HepG2 (cell line): ENCODE data around the gene GDF15. TPM values are rescaled to one million over a fixed set of nuclear protein-coding genes. Genes with fewer than 3 reads are reported as not detected.

Source experiments
- AHR ChIP-seq: IDR thresholded peaks from 2 replicates; pipeline ENCODE4 v1.6.1; 2018; ENCODE audit warnings: missing genetic modification reagents, missing compliant biosample characterization
- CREM ChIP-seq, 2 experiments: sonication (generic) in 1 of 2; formaldehyde crosslinking in 1 of 2; IDR thresholded peaks; 2 replicates each; pipeline versions ENCODE4 v1.4.0 to v1.6.1; 2016 to 2020; ENCODE audit warnings: antibody characterized with exemption in 1 of 2, mild to moderate bottlenecking in 1 of 2, missing genetic modification reagents in 1 of 2
- FOSL2 ChIP-seq: sonication (generic); formaldehyde crosslinking; IDR thresholded peaks from 2 replicates; pipeline ENCODE4 v1.4.0; 2020; ENCODE audit warnings: missing genetic modification reagents
- HIC2 ChIP-seq: sonication (generic); formaldehyde crosslinking; IDR thresholded peaks from 2 replicates; pipeline ENCODE4 v1.9.0; 2022; ENCODE audit warnings: low read depth, missing genetic modification reagents
- PITX1 ChIP-seq: sonication (generic); formaldehyde crosslinking; IDR thresholded peaks from 2 replicates; pipeline ENCODE4 v1.5.1; 2020; ENCODE audit warnings: mild to moderate bottlenecking, missing genetic modification reagents
- RXRA ChIP-seq: sonication (generic); formaldehyde crosslinking; IDR thresholded peaks from 2 replicates; pipeline ENCODE4 v1.5.1; 2020; ENCODE audit warnings: missing genetic modification reagents
- SMC3 ChIP-seq: IDR thresholded peaks from 2 replicates; pipeline ENCODE4 v1.6.1; 2011; ENCODE audit warnings: low read length, improper control_type of control experiment
- SRSF9 ChIP-seq: fragments of 200-400 bp; formaldehyde crosslinking; IDR thresholded peaks from 2 replicates; pipeline ENCODE4 v1.6.1; 2018; ENCODE audit warnings: borderline replicate concordance, mild to moderate bottlenecking, low read depth, low read length; ENCODE audit not compliant: insufficient read depth, poor library complexity, severe bottlenecking
- STAG1 ChIP-seq: sonication (generic); formaldehyde crosslinking; IDR thresholded peaks from 2 replicates; pipeline ENCODE4 v1.4.0; 2020; ENCODE audit warnings: missing genetic modification reagents
- TARDBP ChIP-seq: sonication (generic); formaldehyde crosslinking; IDR thresholded peaks from 2 replicates; pipeline ENCODE4 v1.8.0; 2022; ENCODE audit warnings: mild to moderate bottlenecking, missing genetic modification reagents
- TCF7L2 ChIP-seq: IDR thresholded peaks from 2 replicates; pipeline ENCODE4 v1.6.1; 2011; ENCODE audit warnings: mild to moderate bottlenecking, low read depth, low read length, moderate library complexity
- USF2 ChIP-seq, 2 experiments: sonication (generic) in 1 of 2; formaldehyde crosslinking in 1 of 2; IDR thresholded peaks; 2 replicates each; pipeline versions ENCODE4 v1.5.1 to v1.6.1; 2011 to 2020; ENCODE audit warnings: borderline replicate concordance in 1 of 2, low read depth in 1 of 2, low read length in 1 of 2, mild to moderate bottlenecking in 1 of 2, missing genetic modification reagents in 1 of 2, moderate library complexity in 1 of 2
- ZFP1 ChIP-seq: IDR thresholded peaks from 2 replicates; pipeline ENCODE4 v1.6.1; 2016
- ZFP36 ChIP-seq: fragments of 150-350 bp; IDR thresholded peaks from 2 replicates; pipeline ENCODE4 v1.6.1; 2018; ENCODE audit warnings: borderline replicate concordance, low read length, low read depth; ENCODE audit not compliant: partially characterized antibody
- ZFP36L2 ChIP-seq: sonication (generic); formaldehyde crosslinking; IDR thresholded peaks from 2 replicates; pipeline ENCODE4 v1.4.0; 2020; ENCODE audit warnings: missing genetic modification reagents
- ZFP91 ChIP-seq: sonication (generic); formaldehyde crosslinking; IDR thresholded peaks from 2 replicates; pipeline ENCODE4 v1.9.0; 2022; ENCODE audit warnings: missing genetic modification reagents, mild to moderate bottlenecking, borderline replicate concordance
- ZGPAT ChIP-seq: IDR thresholded peaks from 2 replicates; pipeline ENCODE4 v1.6.1; 2016; ENCODE audit warnings: mild to moderate bottlenecking
- ZNF253 ChIP-seq: sonication (generic); formaldehyde crosslinking; IDR thresholded peaks from 2 replicates; pipeline ENCODE4 v1.8.0; 2022; ENCODE audit warnings: mild to moderate bottlenecking, missing genetic modification reagents, borderline replicate concordance
- ZNF431 ChIP-seq: sonication (generic); formaldehyde crosslinking; IDR thresholded peaks from 2 replicates; pipeline ENCODE4 v1.9.0; 2022; ENCODE audit warnings: missing genetic modification reagents, low read depth, mild to moderate bottlenecking, borderline replicate concordance
- ZNF484 ChIP-seq: sonication (generic); formaldehyde crosslinking; IDR thresholded peaks from 2 replicates; pipeline ENCODE4 v1.5.1; 2020; ENCODE audit warnings: mild to moderate bottlenecking, low read depth, missing genetic modification reagents, borderline replicate concordance
- ZNF761 ChIP-seq: sonication (generic); formaldehyde crosslinking; conservative IDR thresholded peaks from 2 replicates; pipeline ENCODE4 v1.4.0; 2020; ENCODE audit warnings: mild to moderate bottlenecking, missing genetic modification reagents
- ZNF782 ChIP-seq: sonication (generic); formaldehyde crosslinking; IDR thresholded peaks from 2 replicates; pipeline ENCODE4 v1.4.0; 2020; ENCODE audit warnings: missing genetic modification reagents, mild to moderate bottlenecking, borderline replicate concordance
- polyA plus RNA-seq, 8 experiments: library from polyadenylated mRNA; depleted of rRNA in 3 of 8; stranded (reverse) in 7 of 8; unstranded in 1 of 8; fragments of >200 nt; fragmentation: Illumina TruSeq in 4 of 8; extraction: Trizol in 4 of 8; gene quantifications; 2 replicates each; pipeline versions ENCODE4 v1.2.1 to v1.2.3, GENCODE V29; 2011 to 2016; ENCODE audit warnings: low read depth in 4 of 8, missing spikeins in 1 of 8, mixed read lengths in 1 of 8; ENCODE audit not compliant: insufficient read depth in 1 of 8
- total RNA-seq, 5 experiments: library from RNA; depleted of rRNA; stranded (reverse); fragments of >200 nt; fragmentation: Illumina TruSeq; extraction: Trizol; gene quantifications; 2 replicates each; pipeline ENCODE4 v1.2.3, GENCODE V29; 2016; ENCODE audit warnings: low read depth in 1 of 5

Gene GDF15
- total and polyA plus RNA-seq, 2 of the 13 experiments (the other 11 are each of a cell fraction or from before 2014, with no cell fraction given), result 146 to 422 TPM

- TF ChIP-seq ZNF782 (CRISPR knock-in tag), result no peak
- no peak for TF ChIP-seq SMC3
- no peak; the same call in 1 of the 2 replicates for TF ChIP-seq HIC2 (CRISPR knock-in tag)
- TF ChIP-seq AHR (CRISPR knock-in tag), result no peak; the same call in 1 of the 2 replicates
- no peak for TF ChIP-seq ZNF761 (CRISPR knock-in tag)
- TF ChIP-seq ZGPAT (CRISPR knock-in tag), result no peak
- TF ChIP-seq RXRA (CRISPR knock-in tag), result no peak
- TF ChIP-seq ZNF484 (CRISPR knock-in tag), result no peak
- TF ChIP-seq ZFP36L2 (CRISPR knock-in tag), result no peak
- no peak for TF ChIP-seq STAG1 (CRISPR knock-in tag)
- no peak for TF ChIP-seq ZFP36
- no peak for TF ChIP-seq CREM (IDR thresholded peaks at IDR 0.05)
- no peak for TF ChIP-seq CREM (CRISPR knock-in tag; IDR thresholded peaks at IDR 0.05)
- TF ChIP-seq SRSF9, result no peak
- TF ChIP-seq TCF7L2, result no peak
- no peak for TF ChIP-seq ZNF253 (CRISPR knock-in tag)
- TF ChIP-seq FOSL2 (CRISPR knock-in tag), result no peak
- no peak; the same call in 1 of the 2 replicates for TF ChIP-seq ZNF431
- no peak for TF ChIP-seq USF2 (IDR thresholded peaks at IDR 0.05; ENCODE audit: low read depth, low read length)
- no peak for TF ChIP-seq USF2 (CRISPR knock-in tag; IDR thresholded peaks at IDR 0.05; ENCODE audit: borderline replicate concordance)
- peak; percentile 51; the same call in 1 of the 2 replicates for TF ChIP-seq PITX1
- TF ChIP-seq ZFP91 (CRISPR knock-in tag), result no peak; the same call in 1 of the 2 replicates
- TF ChIP-seq TARDBP (CRISPR knock-in tag), result peak; percentile 61
- TF ChIP-seq ZFP1 (CRISPR knock-in tag), result 0 out of 2 replicates have a peak, but pooled peaks have one; percentile 0
Measured at GRCh38 chr19:18438331-18439024, 52.5 kb downstream of the GDF15 start (continued).
